ENCODE measurements around the gene RPP30.

Gene RPP30

GRCh38 chr10:90845726-90846125 lies 26.0 kb upstream of the RPP30 start:
- no peaks in the 10 kb centered on the region for H3K9me2 ChIP-seq (replicated peaks; ENCODE audit: low read depth, low read length)
- no peak overlapping the region for H3K4me3 ChIP-seq (ENCODE audit: low read length, poor library complexity, severe bottlenecking)
- no peaks in the 10 kb centered on the region for H3K79me2 ChIP-seq (ENCODE audit: insufficient read depth, low read length)
- no peak overlapping the region for H3K4me2 ChIP-seq (ENCODE audit: low read depth, low read length, poor library complexity, severe bottlenecking)
- 0 out of 2 replicates have a peak, but pooled peaks cover 4% of the 10 kb centered on the region for H3K9me3 ChIP-seq (ENCODE audit: insufficient read depth, low read depth, low read length)
- H2AFZ ChIP-seq (ENCODE audit: low read length): no peak overlapping the region
- H3K36me3 ChIP-seq (ENCODE audit: insufficient read depth, low read length): no peaks in the 10 kb centered on the region
- H3K9ac ChIP-seq (ENCODE audit: low read depth, low read length, poor library complexity, severe bottlenecking): no peak overlapping the region
- TF ChIP-seq, protein P1, sequence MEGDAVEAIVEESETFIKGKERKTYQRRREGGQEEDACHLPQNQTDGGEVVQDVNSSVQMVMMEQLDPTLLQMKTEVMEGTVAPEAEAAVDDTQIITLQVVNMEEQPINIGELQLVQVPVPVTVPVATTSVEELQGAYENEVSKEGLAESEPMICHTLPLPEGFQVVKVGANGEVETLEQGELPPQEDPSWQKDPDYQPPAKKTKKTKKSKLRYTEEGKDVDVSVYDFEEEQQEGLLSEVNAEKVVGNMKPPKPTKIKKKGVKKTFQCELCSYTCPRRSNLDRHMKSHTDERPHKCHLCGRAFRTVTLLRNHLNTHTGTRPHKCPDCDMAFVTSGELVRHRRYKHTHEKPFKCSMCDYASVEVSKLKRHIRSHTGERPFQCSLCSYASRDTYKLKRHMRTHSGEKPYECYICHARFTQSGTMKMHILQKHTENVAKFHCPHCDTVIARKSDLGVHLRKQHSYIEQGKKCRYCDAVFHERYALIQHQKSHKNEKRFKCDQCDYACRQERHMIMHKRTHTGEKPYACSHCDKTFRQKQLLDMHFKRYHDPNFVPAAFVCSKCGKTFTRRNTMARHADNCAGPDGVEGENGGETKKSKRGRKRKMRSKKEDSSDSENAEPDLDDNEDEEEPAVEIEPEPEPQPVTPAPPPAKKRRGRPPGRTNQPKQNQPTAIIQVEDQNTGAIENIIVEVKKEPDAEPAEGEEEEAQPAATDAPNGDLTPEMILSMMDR (conservative IDR thresholded peaks at IDR 0.05; ENCODE audit: low read length): no peak
- no peak for TF ChIP-seq EZH2phosphoT487 (IDR thresholded peaks at IDR 0.05; ENCODE audit: borderline replicate concordance)
- no peaks in the 10 kb centered on the region for H3F3A ChIP-seq (ENCODE audit: low read depth)
- H3K4me1 ChIP-seq (ENCODE audit: insufficient read depth, low read length, poor library complexity, severe bottlenecking): no peaks in the 10 kb centered on the region
- no peaks in the 10 kb centered on the region for H3K27me3 ChIP-seq (ENCODE audit: insufficient read depth, low read length, poor library complexity, severe bottlenecking)
- no peaks in the 10 kb centered on the region for H4K20me1 ChIP-seq (ENCODE audit: insufficient read depth, low read length, poor library complexity, severe bottlenecking)

GRCh38 chr10:90846746-90847145 lies 25.0 kb upstream of the RPP30 start:
- Histone ChIP-seq H3K9me3 (ENCODE audit: insufficient read depth, low read depth, low read length) (peaks cover 5% of the 10 kb centered on the region; the same call in 1 of the 2 replicates), H3K79me2 (ENCODE audit: insufficient read depth, low read length) (no peaks in the 10 kb centered on the region), H3K4me3 (ENCODE audit: low read length, poor library complexity, severe bottlenecking) (no peak overlapping the region), H3K4me2 (ENCODE audit: low read depth, low read length, poor library complexity, severe bottlenecking) (no peak overlapping the region), H3K27me3 (ENCODE audit: insufficient read depth, low read length, poor library complexity, severe bottlenecking) (no peaks in the 10 kb centered on the region), H3K4me1 (ENCODE audit: insufficient read depth, low read length, poor library complexity, severe bottlenecking) (no peaks in the 10 kb centered on the region), H3K9me2 (replicated peaks; ENCODE audit: low read depth, low read length) (no peaks in the 10 kb centered on the region), H3K9ac (ENCODE audit: low read depth, low read length, poor library complexity, severe bottlenecking) (no peak overlapping the region), H4K20me1 (ENCODE audit: insufficient read depth, low read length, poor library complexity, severe bottlenecking) (no peaks in the 10 kb centered on the region), H3F3A (ENCODE audit: low read depth) (no peaks in the 10 kb centered on the region), H3K36me3 (ENCODE audit: insufficient read depth, low read length) (no peaks in the 10 kb centered on the region), H2AFZ (ENCODE audit: low read length) (no peak overlapping the region)
- TF ChIP-seq, protein P1 (conservative IDR thresholded peaks at IDR 0.05; ENCODE audit: low read length): no peak
- no peak for TF ChIP-seq EZH2phosphoT487 (IDR thresholded peaks at IDR 0.05; ENCODE audit: borderline replicate concordance)

GRCh38 chr10:90847436-90847835 lies 24.3 kb upstream of the RPP30 start:
- no peaks in the 10 kb centered on the region for H4K20me1 ChIP-seq (ENCODE audit: insufficient read depth, low read length, poor library complexity, severe bottlenecking)
- H3K4me2 ChIP-seq (ENCODE audit: low read depth, low read length, poor library complexity, severe bottlenecking): no peak overlapping the region
- TF ChIP-seq, protein P1 (conservative IDR thresholded peaks at IDR 0.05; ENCODE audit: low read length): no peak
- no peak for TF ChIP-seq EZH2phosphoT487 (IDR thresholded peaks at IDR 0.05; ENCODE audit: borderline replicate concordance)
- no peaks in the 10 kb centered on the region for H3F3A ChIP-seq (ENCODE audit: low read depth)
- peaks cover 5% of the 10 kb centered on the region; the same call in 1 of the 2 replicates for H3K9me3 ChIP-seq (ENCODE audit: insufficient read depth, low read depth, low read length)
- H3K27me3 ChIP-seq (ENCODE audit: insufficient read depth, low read length, poor library complexity, severe bottlenecking): no peaks in the 10 kb centered on the region
- no peaks in the 10 kb centered on the region for H3K79me2 ChIP-seq (ENCODE audit: insufficient read depth, low read length)
- H3K4me1 ChIP-seq (ENCODE audit: insufficient read depth, low read length, poor library complexity, severe bottlenecking): no peaks in the 10 kb centered on the region
- no peak overlapping the region for H2AFZ ChIP-seq (ENCODE audit: low read length)
- H3K36me3 ChIP-seq (ENCODE audit: insufficient read depth, low read length): no peaks in the 10 kb centered on the region
- no peak overlapping the region for H3K4me3 ChIP-seq (ENCODE audit: low read length, poor library complexity, severe bottlenecking)
- H3K9me2 ChIP-seq (replicated peaks; ENCODE audit: low read depth, low read length): no peaks in the 10 kb centered on the region
- no peak overlapping the region for H3K9ac ChIP-seq (ENCODE audit: low read depth, low read length, poor library complexity, severe bottlenecking)
